SK-N-SH treated with all-trans-retinoic acid at 6 μM for 48 hours (cell line): ENCODE results near the gene OR6C2.

Experiments
- ARNTL ChIP-seq: fragments of 450-650 bp; formaldehyde crosslinking; IDR thresholded peaks from 2 replicates; pipeline ENCODE4 v1.5.0; 2020; ENCODE audit warnings: low read depth, mild to moderate bottlenecking, moderate library complexity, borderline replicate concordance
- BACH2 ChIP-seq: fragments of 250-450 bp; sonication (Bioruptor Pico); IDR thresholded peaks from 2 replicates; pipeline ENCODE4 v1.9.0; 2021; ENCODE audit warnings: mild to moderate bottlenecking, borderline replicate concordance
- CREB5 ChIP-seq: fragments of 250-450 bp; sonication (Bioruptor Pico); IDR thresholded peaks from 2 replicates; pipeline ENCODE4 v1.5.1; 2020; ENCODE audit warnings: low read depth, mild to moderate bottlenecking, moderate library complexity
- CSDC2 ChIP-seq: fragments of 250-450 bp; sonication (Bioruptor Pico); IDR thresholded peaks from 2 replicates; pipeline ENCODE4 v1.5.0; 2020; ENCODE audit warnings: mild to moderate bottlenecking, moderate library complexity
- GLIS3 ChIP-seq: fragments of 250-450 bp; sonication (Bioruptor Pico); IDR thresholded peaks from 2 replicates; pipeline ENCODE4 v1.5.0; 2020; ENCODE audit warnings: mild to moderate bottlenecking, moderate library complexity
- PATZ1 ChIP-seq: fragments of 250-450 bp; sonication (Bioruptor Pico); IDR thresholded peaks from 2 replicates; pipeline ENCODE4 v1.8.0; 2020; ENCODE audit warnings: mild to moderate bottlenecking, moderate library complexity, borderline replicate concordance
- POU6F1 ChIP-seq: fragments of 250-450 bp; sonication (Bioruptor Pico); IDR thresholded peaks from 2 replicates; pipeline ENCODE4 v1.8.0; 2021; ENCODE audit warnings: low read depth, mild to moderate bottlenecking, moderate library complexity, borderline replicate concordance
- RARB ChIP-seq: fragments of 250-450 bp; sonication (Bioruptor Pico); IDR thresholded peaks from 2 replicates; pipeline ENCODE4 v1.8.0; 2021; ENCODE audit warnings: mild to moderate bottlenecking, moderate library complexity
- SNAI2 ChIP-seq: fragments of 250-450 bp; sonication (Bioruptor Pico); IDR thresholded peaks from 2 replicates; pipeline ENCODE4 v1.5.0; 2020; ENCODE audit warnings: mild to moderate bottlenecking, moderate library complexity
- TOX ChIP-seq: fragments of 250-450 bp; sonication (Bioruptor Pico); IDR thresholded peaks from 2 replicates; pipeline ENCODE4 v1.8.0; 2021; ENCODE audit warnings: mild to moderate bottlenecking, moderate library complexity, borderline replicate concordance
- ZFP3 ChIP-seq: fragments of 250-450 bp; sonication (Bioruptor Pico); IDR thresholded peaks from 2 replicates; pipeline ENCODE4 v1.5.0; 2020; ENCODE audit warnings: mild to moderate bottlenecking, moderate library complexity
- ZFP30 ChIP-seq: fragments of 450-650 bp; formaldehyde crosslinking; IDR thresholded peaks from 2 replicates; pipeline ENCODE4 v1.5.0; 2022; ENCODE audit warnings: mild to moderate bottlenecking, moderate library complexity
- ZNF8 ChIP-seq: fragments of 450-650 bp; formaldehyde crosslinking; IDR thresholded peaks from 2 replicates; pipeline ENCODE4 v1.5.0; 2020; ENCODE audit warnings: mild to moderate bottlenecking, moderate library complexity

GRCh38 chr12:55470088-55470829 is 26.4 kb downstream of the OR6C2 start, which contains the start of gene OR6C70:
- TF ChIP-seq SNAI2 (CRISPR knock-in tag) (no peak), ZFP30 (CRISPR knock-in tag) (no peak), PATZ1 (no peak), GLIS3 (no peak), CSDC2 (CRISPR knock-in tag) (no peak), RARB (CRISPR knock-in tag) (no peak), CREB5 (CRISPR knock-in tag) (no peak), POU6F1 (CRISPR knock-in tag) (no peak), ZFP3 (CRISPR knock-in tag) (no peak), ZNF8 (no peak), BACH2 (CRISPR knock-in tag) (no peak), ARNTL (CRISPR knock-in tag) (no peak), TOX (CRISPR knock-in tag) (no peak)
